ENCODE results near the gene PPP2R5C.

PPP2R5C gene

GRCh38 chr14:101950100-101950499 is 188.6 kb downstream of the PPP2R5C start:
- DNase-seq (ENCODE audit: low read depth), result no peak

DNA sequence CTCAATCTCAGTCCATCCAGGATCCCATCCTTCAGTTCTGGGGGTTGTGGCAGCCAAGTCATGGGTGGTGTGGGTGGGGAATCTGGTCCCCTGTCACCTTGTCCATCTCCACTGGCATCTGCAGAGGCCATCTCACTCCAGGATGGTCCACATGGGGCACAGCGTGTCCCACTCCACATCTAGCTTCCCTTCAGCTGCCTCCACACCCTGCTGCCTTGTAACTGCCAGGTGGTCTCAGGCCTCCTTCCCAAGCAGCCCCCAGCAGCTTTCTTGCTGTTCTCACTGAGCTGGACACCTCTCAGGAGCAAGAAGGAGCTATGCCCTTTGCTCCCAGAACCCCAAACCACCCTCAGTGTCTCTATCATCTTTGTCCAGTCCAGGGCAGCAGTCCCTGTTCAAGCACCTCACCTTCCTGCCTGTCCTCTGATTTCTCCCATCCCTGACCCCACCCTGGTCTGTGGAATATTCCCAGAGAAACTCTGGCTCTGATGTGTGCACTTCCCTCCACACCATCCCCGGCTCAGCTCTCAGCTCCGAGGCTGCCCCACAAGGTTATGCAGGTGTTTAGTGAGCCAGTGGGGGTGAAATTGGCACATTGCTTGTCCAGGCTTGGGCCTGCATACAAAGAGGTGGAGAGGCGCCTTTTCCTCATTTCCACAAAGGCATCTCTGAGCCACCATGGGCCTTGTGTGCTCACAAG is 189.2 kb downstream of the PPP2R5C start:
- DNase-seq (ENCODE audit: low read depth), result no peak

GRCh38 chr14:101953151-101953550 is 191.6 kb downstream of the PPP2R5C start:
- no peak for DNase-seq (ENCODE audit: low read depth)

GRCh38 chr14:101954501-101954900 is 193.0 kb downstream of the PPP2R5C start:
- DNase-seq (ENCODE audit: low read depth), result no peak

GRCh38 chr14:101955695-101956161 is 194.2 kb downstream of the PPP2R5C start:
- no peak for DNase-seq (ENCODE audit: low read depth)

GRCh38 chr14:101956179-101956885 is 194.8 kb downstream of the PPP2R5C start:
- no peak for DNase-seq (ENCODE audit: low read depth)

GRCh38 chr14:101957406-101958234 is 196.1 kb downstream of the PPP2R5C start:
- no peak for DNase-seq (ENCODE audit: low read depth)

DNA sequence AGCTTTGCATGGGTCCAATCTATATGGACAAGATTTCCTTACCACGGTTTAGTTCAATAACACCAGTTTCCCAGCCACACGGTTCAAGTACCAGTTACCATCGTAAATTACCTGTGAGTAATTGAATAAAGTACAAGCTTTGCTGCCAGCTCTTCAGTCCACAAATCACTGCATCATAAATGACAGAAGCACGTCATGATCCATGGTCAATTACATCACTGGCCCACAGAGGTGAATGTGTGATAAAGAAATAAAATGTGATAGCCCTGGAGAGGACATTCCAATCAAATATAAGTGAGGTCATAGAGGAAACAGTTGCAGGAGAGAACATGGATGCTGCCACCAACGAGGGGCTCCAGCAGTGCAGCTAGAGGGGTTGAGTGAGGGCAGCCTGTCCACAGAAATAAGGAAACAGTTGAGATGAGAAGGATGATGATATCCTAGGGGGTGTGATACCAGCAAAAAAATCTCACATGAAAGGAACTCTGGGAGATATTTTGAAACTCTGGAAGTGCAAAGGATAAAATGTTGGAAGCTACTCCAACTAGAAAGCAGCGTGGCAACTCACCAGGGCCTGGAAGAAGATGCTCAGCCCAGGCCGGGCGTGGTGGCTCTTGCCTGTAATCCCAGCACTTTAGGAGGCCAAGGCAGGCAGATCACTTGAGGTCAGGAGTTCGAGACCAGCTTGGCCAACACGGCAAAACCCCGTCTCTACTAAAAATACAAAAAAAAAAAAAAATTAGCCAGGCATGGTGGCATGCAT is 197.1 kb downstream of the PPP2R5C start:
- DNase-seq (ENCODE audit: low read depth), result no peak

DNA sequence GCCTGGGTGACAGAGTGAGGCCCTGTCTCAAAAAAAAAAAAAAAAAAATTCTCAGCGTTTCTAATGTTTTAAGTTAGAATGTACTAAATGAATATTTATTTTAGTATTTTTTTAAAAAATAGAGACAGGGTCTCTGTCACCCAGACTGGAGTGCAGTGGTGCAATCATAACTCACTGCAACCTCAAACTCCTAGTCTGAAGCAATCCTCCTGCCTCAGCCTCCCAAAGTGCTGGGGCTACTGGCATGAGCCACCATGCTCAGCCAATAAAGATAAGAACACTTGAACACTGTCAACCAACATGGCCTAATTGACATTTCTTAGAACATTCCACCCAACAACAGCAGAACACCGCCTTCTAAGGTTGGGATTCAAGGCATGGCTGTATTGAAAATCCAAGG is 197.8 kb downstream of the PPP2R5C start:
- DNase-seq (ENCODE audit: low read depth), result no peak

- DNase-seq (ENCODE audit: low read depth), result no peak
Observed at GRCh38 chr14:101960225-101960624, 198.7 kb downstream of the PPP2R5C start.

GRCh38 chr14:101961011-101961721 is 199.7 kb downstream of the PPP2R5C start:
- DNase-seq (ENCODE audit: low read depth), result peak; percentile 79

DNA sequence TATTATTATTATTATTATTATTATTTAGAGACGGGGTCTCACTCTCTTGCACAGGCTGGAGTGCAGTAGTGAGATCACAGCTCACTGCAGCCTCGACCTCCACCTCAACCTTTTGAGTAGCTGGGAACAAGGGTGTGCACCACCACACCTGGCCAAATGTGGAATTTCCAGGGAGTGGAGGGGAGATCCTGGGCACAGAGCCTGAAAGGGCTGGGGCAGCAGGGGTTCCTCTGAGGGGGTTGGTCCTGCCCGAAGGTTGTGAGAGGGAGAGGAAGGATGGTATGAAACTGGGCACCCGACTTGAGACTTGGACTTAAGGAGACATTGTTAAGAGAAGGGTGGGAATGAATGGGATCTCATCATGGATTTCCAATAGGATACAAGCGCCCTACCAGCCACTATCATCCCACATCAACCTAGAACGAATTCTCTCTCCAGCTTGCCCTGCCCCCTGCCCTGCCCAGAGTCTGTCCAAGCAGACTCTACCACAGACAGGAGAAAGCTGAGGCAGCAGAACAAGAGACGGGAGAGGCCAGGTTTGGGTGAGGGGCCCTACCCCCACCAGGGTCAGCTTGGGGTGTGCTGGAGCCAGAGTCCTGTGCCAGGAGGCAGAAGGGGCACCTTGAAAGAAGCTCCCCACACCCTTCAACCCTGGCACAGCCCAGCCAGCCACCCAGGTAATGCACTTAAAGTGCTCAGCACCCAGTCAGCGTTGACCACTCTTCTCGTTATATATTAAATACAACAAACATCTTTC is 200.4 kb downstream of the PPP2R5C start:
- no peak for DNase-seq (ENCODE audit: low read depth)

DNA sequence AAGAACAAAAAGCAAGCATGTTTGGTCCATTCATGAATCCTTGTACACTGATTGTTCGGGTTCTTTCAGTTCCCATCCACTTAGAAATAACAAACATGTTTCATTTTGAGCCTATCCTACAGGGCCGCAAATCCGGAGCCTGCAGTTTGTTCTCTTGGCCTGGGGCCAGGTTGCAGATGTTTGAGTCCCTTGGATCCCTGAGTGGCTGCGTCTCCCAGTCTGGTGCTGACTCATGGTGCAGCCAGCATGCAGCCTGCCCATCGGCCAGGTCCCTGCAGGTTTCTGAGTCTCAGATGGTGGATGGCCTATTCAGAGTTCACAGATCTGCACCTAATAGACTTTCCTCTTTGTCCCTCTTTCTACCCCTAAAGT is 201.0 kb downstream of the PPP2R5C start:
- peak; percentile 81 for DNase-seq (ENCODE audit: low read depth)

GRCh38 chr14:101963052-101963451 is 201.5 kb downstream of the PPP2R5C start:
- no peak for DNase-seq (ENCODE audit: low read depth)

GRCh38 chr14:101963656-101964296 is 202.3 kb downstream of the PPP2R5C start:
- DNase-seq (ENCODE audit: low read depth), result no peak

DNA sequence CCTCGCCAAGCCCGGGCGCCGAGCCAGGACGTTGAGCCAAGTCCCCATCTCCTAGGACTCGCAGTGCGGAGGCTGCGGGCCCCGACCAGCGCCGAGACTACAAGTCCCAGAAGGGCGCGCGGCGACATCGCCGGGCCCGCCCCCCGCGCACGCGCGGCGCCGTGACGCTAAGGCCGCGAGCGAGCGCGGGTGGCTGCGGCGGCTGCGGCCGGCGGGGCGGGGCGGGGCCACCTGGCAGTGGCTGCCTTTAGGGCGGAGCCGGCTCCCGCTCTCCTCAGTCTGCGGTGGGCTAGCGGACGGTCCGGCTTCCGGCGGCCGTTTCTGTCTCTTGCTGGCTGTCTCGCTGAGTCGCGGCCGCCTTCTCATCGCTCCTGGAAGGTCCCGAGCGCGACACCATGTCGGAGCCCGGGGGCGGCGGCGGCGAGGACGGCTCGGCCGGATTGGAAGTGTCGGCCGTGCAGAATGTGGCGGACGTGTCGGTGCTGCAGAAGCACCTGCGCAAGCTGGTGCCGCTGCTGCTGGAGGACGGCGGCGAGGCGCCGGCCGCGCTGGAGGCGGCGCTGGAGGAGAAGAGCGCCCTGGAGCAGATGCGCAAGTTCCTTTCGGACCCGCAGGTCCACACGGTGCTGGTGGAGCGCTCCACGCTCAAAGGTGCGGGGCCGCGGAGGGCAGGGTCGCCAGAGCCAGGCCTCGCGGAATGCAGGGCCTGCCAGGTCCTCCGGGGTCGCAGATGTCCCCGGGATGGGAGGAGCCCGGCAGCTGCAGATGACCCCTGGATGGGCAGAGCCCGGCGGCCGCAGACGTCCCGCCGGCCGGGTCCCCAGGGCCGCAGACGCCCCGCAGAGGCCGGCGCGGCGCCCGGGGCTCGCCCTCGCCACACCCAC is 203.0 kb downstream of the PPP2R5C start, which contains the start of gene DYNC1H1:
Gene DYNC1H1, plus strand, starts transcription at position 277 of the 884 bp plus-strand sequence. Its CDS starts 119 bp downstream, at position 396.
- DNase-seq (ENCODE audit: low read depth), result peak; percentile 94

DNA sequence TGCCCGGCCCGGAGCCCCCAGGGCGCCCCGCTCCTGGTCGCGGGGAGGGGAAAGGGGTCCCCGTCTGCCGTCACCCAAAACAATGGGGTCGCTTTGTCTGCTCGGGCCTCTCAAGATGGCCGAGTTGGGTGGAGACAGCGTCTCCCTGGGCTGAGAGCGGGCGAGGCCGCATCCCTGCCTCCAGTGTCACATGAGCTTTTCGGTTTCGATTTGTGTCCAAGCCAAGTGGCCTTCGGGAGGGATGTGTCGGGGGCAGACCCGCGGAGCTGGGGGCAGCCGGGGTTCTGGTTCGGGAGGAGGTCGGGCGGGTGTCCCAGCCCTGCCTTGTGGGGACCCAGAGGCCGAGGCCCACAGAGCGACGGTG is 203.7 kb downstream of the PPP2R5C start:
- peak; percentile 34 for DNase-seq (ENCODE audit: low read depth)

GRCh38 chr14:101965770-101966722 is 204.5 kb downstream of the PPP2R5C start:
- DNase-seq (ENCODE audit: low read depth), result no peak
